HL-60 (cell line): ENCODE data around the gene HBG1.

Source experiments
- CTCF ChIP-seq: IDR thresholded peaks from one replicate; pipeline ENCODE4 v1.5.1; 2011; ENCODE audit warnings: low read length, control low read depth, inconsistent platforms; ENCODE audit not compliant: insufficient read depth
- GABPA ChIP-seq: IDR thresholded peaks from 2 replicates; pipeline ENCODE4 v1.6.1; 2012; ENCODE audit warnings: low read depth
- POLR2AphosphoS5 ChIP-seq: IDR thresholded peaks from 2 replicates; pipeline ENCODE4 v1.6.1; 2012; ENCODE audit warnings: low read depth
- SPI1 ChIP-seq: IDR thresholded peaks from 2 replicates; pipeline ENCODE4 v1.6.1; 2012; ENCODE audit warnings: low read depth, mild to moderate bottlenecking, borderline replicate concordance
- TF ChIP-seq, protein P1 (sequence below): IDR thresholded peaks from 2 replicates; pipeline ENCODE4 v1.6.1; 2012; ENCODE audit warnings: low read depth; ENCODE audit not compliant: insufficient replicate concordance

- TF ChIP-seq CTCF = no peak
- TF ChIP-seq GABPA = no peak
- TF ChIP-seq, protein P1, sequence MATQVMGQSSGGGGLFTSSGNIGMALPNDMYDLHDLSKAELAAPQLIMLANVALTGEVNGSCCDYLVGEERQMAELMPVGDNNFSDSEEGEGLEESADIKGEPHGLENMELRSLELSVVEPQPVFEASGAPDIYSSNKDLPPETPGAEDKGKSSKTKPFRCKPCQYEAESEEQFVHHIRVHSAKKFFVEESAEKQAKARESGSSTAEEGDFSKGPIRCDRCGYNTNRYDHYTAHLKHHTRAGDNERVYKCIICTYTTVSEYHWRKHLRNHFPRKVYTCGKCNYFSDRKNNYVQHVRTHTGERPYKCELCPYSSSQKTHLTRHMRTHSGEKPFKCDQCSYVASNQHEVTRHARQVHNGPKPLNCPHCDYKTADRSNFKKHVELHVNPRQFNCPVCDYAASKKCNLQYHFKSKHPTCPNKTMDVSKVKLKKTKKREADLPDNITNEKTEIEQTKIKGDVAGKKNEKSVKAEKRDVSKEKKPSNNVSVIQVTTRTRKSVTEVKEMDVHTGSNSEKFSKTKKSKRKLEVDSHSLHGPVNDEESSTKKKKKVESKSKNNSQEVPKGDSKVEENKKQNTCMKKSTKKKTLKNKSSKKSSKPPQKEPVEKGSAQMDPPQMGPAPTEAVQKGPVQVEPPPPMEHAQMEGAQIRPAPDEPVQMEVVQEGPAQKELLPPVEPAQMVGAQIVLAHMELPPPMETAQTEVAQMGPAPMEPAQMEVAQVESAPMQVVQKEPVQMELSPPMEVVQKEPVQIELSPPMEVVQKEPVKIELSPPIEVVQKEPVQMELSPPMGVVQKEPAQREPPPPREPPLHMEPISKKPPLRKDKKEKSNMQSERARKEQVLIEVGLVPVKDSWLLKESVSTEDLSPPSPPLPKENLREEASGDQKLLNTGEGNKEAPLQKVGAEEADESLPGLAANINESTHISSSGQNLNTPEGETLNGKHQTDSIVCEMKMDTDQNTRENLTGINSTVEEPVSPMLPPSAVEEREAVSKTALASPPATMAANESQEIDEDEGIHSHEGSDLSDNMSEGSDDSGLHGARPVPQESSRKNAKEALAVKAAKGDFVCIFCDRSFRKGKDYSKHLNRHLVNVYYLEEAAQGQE = no peak
- no peak for TF ChIP-seq POLR2AphosphoS5
- no peak for TF ChIP-seq SPI1
These were observed 20.3 kb downstream of the HBG1 start for GRCh38 chr11:5229356-5229755.
